Breast epithelium (tissue), 3 donors: Measurements from ENCODE around the gene MRPS24.
A peak's percentile ranks its signal among the peaks of the same experiment; 100 is the strongest.

Source experiments
- POLR2AphosphoS5 ChIP-seq, 3 donors: sonication (generic); formaldehyde crosslinking; IDR thresholded peaks; one replicate each; pipeline ENCODE4 v1.6.1; 2017; ENCODE audit warnings: antibody characterized with exemption in 3 of 3
- TF ChIP-seq, protein P1 (sequence below), 3 donors: fragments of 450-650 bp; IDR thresholded peaks; one replicate each; pipeline ENCODE4 v1.5.1; 2016 to 2017; ENCODE audit warnings: antibody characterized with exemption in 3 of 3, mild to moderate bottlenecking in 3 of 3, moderate library complexity in 3 of 3

DNA sequence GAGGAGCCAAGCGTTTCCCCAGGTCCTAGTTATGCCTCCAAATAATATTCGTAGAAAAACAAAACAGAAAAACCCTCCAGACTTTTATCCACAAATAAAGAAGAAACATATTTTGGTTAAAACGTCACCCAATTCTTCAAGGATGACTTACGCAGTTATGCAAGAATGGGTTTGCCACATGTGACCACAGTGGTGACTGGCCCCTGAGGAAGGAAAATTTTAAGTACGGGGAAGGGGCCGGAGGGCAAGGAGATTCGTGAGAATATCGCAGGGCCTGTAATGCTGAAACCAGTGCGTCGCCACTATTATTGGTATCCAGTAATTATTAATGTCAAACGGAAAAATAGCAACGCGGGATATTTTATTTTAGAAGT lies 537 bp upstream of the MRPS24 start:
- TF ChIP-seq, protein P1, sequence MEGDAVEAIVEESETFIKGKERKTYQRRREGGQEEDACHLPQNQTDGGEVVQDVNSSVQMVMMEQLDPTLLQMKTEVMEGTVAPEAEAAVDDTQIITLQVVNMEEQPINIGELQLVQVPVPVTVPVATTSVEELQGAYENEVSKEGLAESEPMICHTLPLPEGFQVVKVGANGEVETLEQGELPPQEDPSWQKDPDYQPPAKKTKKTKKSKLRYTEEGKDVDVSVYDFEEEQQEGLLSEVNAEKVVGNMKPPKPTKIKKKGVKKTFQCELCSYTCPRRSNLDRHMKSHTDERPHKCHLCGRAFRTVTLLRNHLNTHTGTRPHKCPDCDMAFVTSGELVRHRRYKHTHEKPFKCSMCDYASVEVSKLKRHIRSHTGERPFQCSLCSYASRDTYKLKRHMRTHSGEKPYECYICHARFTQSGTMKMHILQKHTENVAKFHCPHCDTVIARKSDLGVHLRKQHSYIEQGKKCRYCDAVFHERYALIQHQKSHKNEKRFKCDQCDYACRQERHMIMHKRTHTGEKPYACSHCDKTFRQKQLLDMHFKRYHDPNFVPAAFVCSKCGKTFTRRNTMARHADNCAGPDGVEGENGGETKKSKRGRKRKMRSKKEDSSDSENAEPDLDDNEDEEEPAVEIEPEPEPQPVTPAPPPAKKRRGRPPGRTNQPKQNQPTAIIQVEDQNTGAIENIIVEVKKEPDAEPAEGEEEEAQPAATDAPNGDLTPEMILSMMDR (IDR thresholded peaks at IDR 0.05) = no peak
- peak in 1 of 3 donors; percentile 34 for TF ChIP-seq POLR2AphosphoS5 (IDR thresholded peaks at IDR 0.05)
